Lung (tissue), 12 donors: Measurements from ENCODE around the gene METTL24. TPM values are rescaled to one million over a fixed set of nuclear protein-coding genes. Genes with fewer than 3 reads are reported as not detected.

Experiments used
- ATAC-seq: fragments of 200-7000 bp; cut with Tn5 transposase; one replicate; pipeline ENCODE4 v1.9.1; 2020; ENCODE audit warnings: moderate number of reproducible peaks; ENCODE audit not compliant: insufficient read depth, low FRiP score
- DNase-seq, 3 donors: peaks; one replicate each; pipeline ENCODE4 v3.0.0-alpha.2; 2013 to 2017
- H3K27ac ChIP-seq, 2 donors: one replicate each; pipeline ENCODE4 v1.5.1; 2013; ENCODE audit warnings: mild to moderate bottlenecking in 2 of 2, moderate library complexity in 2 of 2, control low read depth in 1 of 2, inconsistent platforms in 1 of 2, low read depth in 1 of 2, low read length in 1 of 2
- H3K27me3 ChIP-seq, 3 donors: one replicate each; pipeline ENCODE4 v1.5.1; 2013; ENCODE audit warnings: low read length in 2 of 3; ENCODE audit not compliant: control insufficient read depth in 3 of 3, insufficient read depth in 3 of 3
- H3K36me3 ChIP-seq, 4 donors: one replicate each; pipeline ENCODE4 v1.5.1; 2013; ENCODE audit warnings: low read length in 4 of 4, mild to moderate bottlenecking in 1 of 4, moderate library complexity in 1 of 4; ENCODE audit not compliant: control insufficient read depth in 4 of 4, insufficient read depth in 4 of 4
- H3K4me1 ChIP-seq, 5 donors: one replicate each; pipeline ENCODE4 v1.5.1; 2013; ENCODE audit warnings: low read length in 5 of 5, mild to moderate bottlenecking in 2 of 5, moderate library complexity in 1 of 5; ENCODE audit not compliant: control insufficient read depth in 5 of 5, insufficient read depth in 5 of 5
- H3K4me3 ChIP-seq: one replicate; pipeline ENCODE4 v1.5.1; 2013; ENCODE audit warnings: mild to moderate bottlenecking, control low read depth, moderate library complexity
- H3K9ac ChIP-seq, 2 donors: one replicate each; pipeline ENCODE4 v1.5.1; 2013; ENCODE audit warnings: low read length in 2 of 2, control low read depth in 1 of 2; ENCODE audit not compliant: insufficient read depth in 1 of 2
- H3K9me3 ChIP-seq, 4 donors: one replicate each; pipeline ENCODE4 v1.5.1; 2013; ENCODE audit warnings: low read length in 3 of 4, mild to moderate bottlenecking in 1 of 4, moderate library complexity in 1 of 4; ENCODE audit not compliant: control insufficient read depth in 4 of 4, insufficient read depth in 3 of 4
- WGBS, 2 donors: extraction: QIAGEN DNeasy Blood & Tissue Kit; methylation state at CpG; one replicate each; pipeline ENCODE4 v1.1.7; 2013; 5-methylcytosine and 5-hydroxymethylcytosine counted together
- polyA plus RNA-seq, 2 donors: library from polyadenylated mRNA; stranded (reverse); fragments of 200-250 nt; gene quantifications; one replicate each; pipeline ENCODE4 v1.2.1, GENCODE V29; 2013
- total RNA-seq, 2 donors: library from RNA; depleted of rRNA in 1 of 2; stranded (reverse); fragments of >200 nt in 1 of 2; gene quantifications; one replicate each; pipeline ENCODE4 v1.2.1, GENCODE V29; 2014 to 2021
- TF ChIP-seq, protein P1 (sequence below): IDR thresholded peaks from 2 replicates; pipeline ENCODE4 v1.5.1; 2012; ENCODE audit warnings: mild to moderate bottlenecking; ENCODE audit errors: control extremely low read depth, extremely low read depth
- donor health status: control.
- donor health status: control.
- donor health status: Bipolar disorder and iron deficiency.
- donor health status: healthy.
- donor health status: DM: yes; HTN: yes; CAD: no.

Gene METTL24
- total and polyA plus RNA-seq, 4 donors, result 0.73 to 3.7 (median 2.0) TPM; not detected in 1

DNA sequence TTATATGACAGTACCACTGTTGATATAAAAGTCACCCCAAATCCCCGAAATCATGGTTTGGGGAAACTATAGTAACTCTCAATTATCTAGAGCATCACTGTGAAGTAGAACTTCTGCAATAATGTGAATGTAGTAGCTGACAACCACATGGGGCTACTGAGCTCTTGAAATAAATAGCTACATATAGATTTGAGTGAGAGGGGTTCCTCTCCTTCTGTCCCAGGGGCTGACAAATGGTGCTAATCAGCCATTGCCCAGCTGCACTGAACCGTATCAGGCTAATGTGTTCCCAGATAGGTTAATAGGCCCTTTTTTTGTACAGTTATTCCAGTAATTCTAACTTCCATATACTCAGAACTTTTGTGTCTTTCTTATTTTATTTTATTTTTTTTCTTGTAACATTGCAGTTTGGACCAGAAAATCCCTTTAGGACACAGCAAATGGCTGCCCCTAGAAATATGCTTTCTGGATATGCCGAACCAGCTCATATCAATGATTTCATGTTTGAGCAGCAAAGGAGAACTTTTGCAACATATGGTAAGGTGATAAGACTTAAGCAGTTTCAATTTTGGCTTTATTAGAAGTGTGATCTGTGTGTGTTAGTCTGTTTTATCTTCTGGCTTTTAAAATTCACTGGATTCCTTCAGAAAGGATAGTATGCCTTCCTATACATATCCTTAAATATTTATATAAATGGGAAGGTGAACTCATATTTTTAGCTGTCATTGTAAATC lies 156.8 kb downstream of the METTL24 start:
- WGBS, 2 donors, result 94 to 96% methylated on average over 3 of the region's 3 CpGs
- ATAC-seq (no peak), DNase-seq (no peak)
- TF ChIP-seq, protein P1, sequence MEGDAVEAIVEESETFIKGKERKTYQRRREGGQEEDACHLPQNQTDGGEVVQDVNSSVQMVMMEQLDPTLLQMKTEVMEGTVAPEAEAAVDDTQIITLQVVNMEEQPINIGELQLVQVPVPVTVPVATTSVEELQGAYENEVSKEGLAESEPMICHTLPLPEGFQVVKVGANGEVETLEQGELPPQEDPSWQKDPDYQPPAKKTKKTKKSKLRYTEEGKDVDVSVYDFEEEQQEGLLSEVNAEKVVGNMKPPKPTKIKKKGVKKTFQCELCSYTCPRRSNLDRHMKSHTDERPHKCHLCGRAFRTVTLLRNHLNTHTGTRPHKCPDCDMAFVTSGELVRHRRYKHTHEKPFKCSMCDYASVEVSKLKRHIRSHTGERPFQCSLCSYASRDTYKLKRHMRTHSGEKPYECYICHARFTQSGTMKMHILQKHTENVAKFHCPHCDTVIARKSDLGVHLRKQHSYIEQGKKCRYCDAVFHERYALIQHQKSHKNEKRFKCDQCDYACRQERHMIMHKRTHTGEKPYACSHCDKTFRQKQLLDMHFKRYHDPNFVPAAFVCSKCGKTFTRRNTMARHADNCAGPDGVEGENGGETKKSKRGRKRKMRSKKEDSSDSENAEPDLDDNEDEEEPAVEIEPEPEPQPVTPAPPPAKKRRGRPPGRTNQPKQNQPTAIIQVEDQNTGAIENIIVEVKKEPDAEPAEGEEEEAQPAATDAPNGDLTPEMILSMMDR, result no peak
- Histone ChIP-seq H3K9me3 (no peaks in the 10 kb centered on the region), H3K4me1 (no peaks in the 10 kb centered on the region), H3K36me3 (peaks cover 0 to 5% (median under 1%) of the 10 kb centered on the region in 4 donors), H3K4me3 (no peak overlapping the region), H3K27me3 (no peaks in the 10 kb centered on the region), H3K9ac (no peak overlapping the region), H3K27ac (no peak overlapping the region)

DNA sequence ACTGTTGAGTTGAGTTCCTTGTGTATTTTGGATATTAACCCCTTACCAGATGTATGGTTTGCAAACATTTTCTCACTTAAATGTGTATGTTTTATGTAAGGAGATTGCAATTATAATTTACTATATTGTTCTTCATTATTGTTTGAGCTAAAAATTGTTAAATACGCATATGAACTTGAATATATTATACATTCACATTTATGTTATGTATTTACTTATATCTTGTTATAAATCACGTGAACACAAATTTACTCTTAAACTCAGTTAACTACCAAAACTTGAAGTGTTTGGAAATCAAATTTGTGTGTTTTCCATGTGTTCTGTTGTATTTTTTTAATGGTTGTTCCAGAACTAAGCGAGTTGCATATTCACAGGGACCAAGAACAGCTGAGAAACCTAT lies 159.6 kb downstream of the METTL24 start:
- peaks cover 0 to 6% (median 3%) of the 10 kb centered on the region in 4 donors for H3K36me3 ChIP-seq
- H3K4me1 ChIP-seq, result peaks cover 0 to 2% (median 0%) of the 10 kb centered on the region in 5 donors
- DNase-seq (no peak), ATAC-seq (no peak)
- 98 to 99% methylated on average over 3 of the region's 3 CpGs for WGBS, 2 donors
- H3K4me3 ChIP-seq, result no peak overlapping the region
- TF ChIP-seq, protein P1, result no peak
- no peaks in the 10 kb centered on the region for H3K9me3 ChIP-seq
- no peak overlapping the region for H3K9ac ChIP-seq
- H3K27me3 ChIP-seq, result no peaks in the 10 kb centered on the region
- H3K27ac ChIP-seq, result no peak overlapping the region

DNA sequence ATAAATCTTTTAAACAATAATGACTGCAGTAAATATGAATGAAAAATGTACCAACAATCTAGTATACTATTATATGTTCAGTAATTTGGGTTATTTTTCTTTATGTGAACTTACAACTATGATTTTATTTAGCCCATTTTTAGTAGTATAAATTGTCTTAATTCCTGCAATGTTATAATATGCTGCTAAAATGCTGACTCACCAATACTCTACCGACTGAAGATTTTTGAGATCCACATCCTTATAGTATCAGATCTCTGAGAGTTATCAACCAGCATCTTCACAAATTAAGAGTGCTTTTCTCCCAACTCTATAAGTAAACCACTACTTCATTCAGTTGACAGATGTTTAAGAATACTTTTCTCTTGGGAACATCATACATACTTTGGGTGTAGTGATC lies 161.3 kb downstream of the METTL24 start:
- Histone ChIP-seq H3K27me3 (no peaks in the 10 kb centered on the region), H3K9ac (no peak overlapping the region), H3K4me3 (no peak overlapping the region), H3K9me3 (no peaks in the 10 kb centered on the region), H3K4me1 (peaks cover 0 to 5% (median 0%) of the 10 kb centered on the region in 5 donors), H3K36me3 (peaks cover 0 to 6% (median 4%) of the 10 kb centered on the region in 4 donors), H3K27ac (no peak overlapping the region)
- ATAC-seq, result no peak
- DNase-seq, result no peak
- TF ChIP-seq, protein P1, result no peak
- 72 to 81% methylated on average over 1 of the region's 1 CpG for WGBS, 2 donors
